Transverse colon (tissue), 4 donors: ENCODE measurements around the gene CCDC136.

Source experiments
- POLR2AphosphoS5 ChIP-seq, 3 donors: sonication (generic); formaldehyde crosslinking; IDR thresholded peaks; one replicate each; pipeline ENCODE4 v1.6.1; 2016; ENCODE audit warnings: antibody characterized with exemption in 3 of 3
- TF ChIP-seq, protein P1 (sequence below), 5 experiments: fragments of 200-600 bp in 3 of 5; fragments of 450-650 bp in 2 of 5; sonication (generic) in 3 of 5; IDR thresholded peaks; 1 replicate in 2 of 5; 2 replicates in 3 of 5; pipeline ENCODE4 v1.5.1; 2016 to 2017; ENCODE audit warnings: antibody characterized with exemption in 5 of 5, inconsistent platforms in 3 of 5, mild to moderate bottlenecking in 2 of 5, moderate library complexity in 1 of 5

DNA sequence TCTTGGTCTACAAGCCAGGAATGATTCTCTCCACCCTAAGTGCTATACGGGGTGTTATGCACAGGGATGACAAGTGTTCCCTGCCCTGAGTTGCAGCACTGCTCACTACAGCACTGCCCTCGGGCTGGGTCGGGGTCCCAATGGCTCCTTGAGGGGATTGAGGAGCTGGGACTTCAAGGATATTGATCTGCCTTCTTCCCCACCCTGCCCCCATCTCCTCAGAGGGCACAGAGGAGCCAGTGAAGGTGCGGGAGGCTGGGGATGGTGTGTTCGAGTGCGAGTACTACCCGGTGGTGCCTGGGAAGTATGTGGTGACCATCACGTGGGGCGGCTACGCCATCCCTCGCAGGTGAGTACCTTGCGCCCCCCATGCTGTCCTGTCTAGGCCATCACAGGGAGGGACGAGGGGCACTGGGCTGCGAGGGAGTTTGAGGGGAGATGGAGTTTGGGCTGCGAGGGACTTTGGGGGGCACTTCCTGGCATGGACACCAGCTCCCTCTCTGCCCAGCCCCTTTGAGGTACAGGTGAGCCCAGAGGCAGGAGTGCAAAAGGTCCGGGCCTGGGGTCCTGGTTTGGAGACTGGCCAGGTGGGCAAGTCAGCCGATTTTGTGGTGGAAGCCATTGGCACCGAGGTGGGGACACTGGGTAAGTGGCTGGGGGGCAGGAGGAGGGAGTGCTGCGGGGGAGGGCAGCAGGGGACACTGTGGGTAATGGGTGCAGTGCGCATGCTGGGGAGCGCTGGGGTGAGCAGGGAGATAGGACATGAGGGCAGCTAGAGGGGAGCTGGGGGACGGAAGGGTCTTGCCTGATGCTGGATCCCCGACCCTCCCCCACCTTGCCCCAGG is 48.8 kb downstream of the CCDC136 start:
- TF ChIP-seq POLR2AphosphoS5 (IDR thresholded peaks at IDR 0.05), result no peak
- TF ChIP-seq, protein P1, sequence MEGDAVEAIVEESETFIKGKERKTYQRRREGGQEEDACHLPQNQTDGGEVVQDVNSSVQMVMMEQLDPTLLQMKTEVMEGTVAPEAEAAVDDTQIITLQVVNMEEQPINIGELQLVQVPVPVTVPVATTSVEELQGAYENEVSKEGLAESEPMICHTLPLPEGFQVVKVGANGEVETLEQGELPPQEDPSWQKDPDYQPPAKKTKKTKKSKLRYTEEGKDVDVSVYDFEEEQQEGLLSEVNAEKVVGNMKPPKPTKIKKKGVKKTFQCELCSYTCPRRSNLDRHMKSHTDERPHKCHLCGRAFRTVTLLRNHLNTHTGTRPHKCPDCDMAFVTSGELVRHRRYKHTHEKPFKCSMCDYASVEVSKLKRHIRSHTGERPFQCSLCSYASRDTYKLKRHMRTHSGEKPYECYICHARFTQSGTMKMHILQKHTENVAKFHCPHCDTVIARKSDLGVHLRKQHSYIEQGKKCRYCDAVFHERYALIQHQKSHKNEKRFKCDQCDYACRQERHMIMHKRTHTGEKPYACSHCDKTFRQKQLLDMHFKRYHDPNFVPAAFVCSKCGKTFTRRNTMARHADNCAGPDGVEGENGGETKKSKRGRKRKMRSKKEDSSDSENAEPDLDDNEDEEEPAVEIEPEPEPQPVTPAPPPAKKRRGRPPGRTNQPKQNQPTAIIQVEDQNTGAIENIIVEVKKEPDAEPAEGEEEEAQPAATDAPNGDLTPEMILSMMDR (IDR thresholded peaks at IDR 0.05), result no peak
